A673 (cell line): ENCODE data around the gene PPM1E. TPM values are rescaled to one million over a fixed set of nuclear protein-coding genes. Genes with fewer than 3 reads are reported as not detected.

ENCODE experiments used
- BruUV-seq: library from RNA; stranded (reverse); fragments of 400-500 nt; replicated peaks from 2 replicates; lab custom pipeline; 2021; lab: Mats Ljungman, UMichigan
- CTCF ChIA-PET: fragments of 300-600 bp; sonication (Branson Sonifier 250); formaldehyde crosslinking; loops from one replicate; lab custom pipeline; 2022; ENCODE audit warnings: antibody characterized with exemption; lab: Charles Lee
- POLR2A ChIA-PET: fragments of 300-600 bp; sonication (Branson Sonifier 250); formaldehyde crosslinking; loops from one replicate; lab custom pipeline; 2022; ENCODE audit warnings: antibody characterized with exemption; ENCODE audit not compliant: low non-redundant PET; lab: Charles Lee
- DNase-seq: peaks from one replicate; pipeline ENCODE4 v3.0.0-alpha.2; 2015; ENCODE audit warnings: low spot score
- H3K27ac ChIP-seq: fragments of 200-600 bp; sonication (generic); 2 replicates; pipeline ENCODE4 v1.5.1; 2016; ENCODE audit warnings: mixed run types, low read depth, mild to moderate bottlenecking, mixed read lengths, antibody characterized with exemption, low read length; ENCODE audit not compliant: poor library complexity, severe bottlenecking
- H3K27me3 ChIP-seq: fragments of 200-600 bp; sonication (generic); replicated peaks from 2 replicates; pipeline ENCODE4 v1.6.1; 2017; ENCODE audit warnings: mixed run types, low read depth, mild to moderate bottlenecking, mixed read lengths, antibody characterized with exemption, low read length; ENCODE audit not compliant: insufficient read depth, poor library complexity
- H3K36me3 ChIP-seq: fragments of 200-600 bp; sonication (generic); 2 replicates; pipeline ENCODE4 v1.6.1; 2016; ENCODE audit warnings: mixed run types, mild to moderate bottlenecking, mixed read lengths, antibody characterized with exemption, low read length; ENCODE audit not compliant: insufficient read depth, poor library complexity, severe bottlenecking
- H3K4me1 ChIP-seq: fragments of 200-600 bp; sonication (generic); 2 replicates; pipeline ENCODE4 v1.6.1; 2017; ENCODE audit warnings: mixed run types, mild to moderate bottlenecking, mixed read lengths, antibody characterized with exemption, low read length; ENCODE audit not compliant: insufficient read depth, poor library complexity, severe bottlenecking
- H3K4me3 ChIP-seq: fragments of 200-600 bp; sonication (generic); 2 replicates; pipeline ENCODE4 v1.5.1; 2016; ENCODE audit warnings: low read depth, mixed run types, mild to moderate bottlenecking, mixed read lengths, low read length; ENCODE audit not compliant: poor library complexity, severe bottlenecking
- H3K9me3 ChIP-seq: fragments of 200-600 bp; sonication (generic); 2 replicates; pipeline ENCODE4 v1.6.1; 2016; ENCODE audit warnings: mixed run types, low read depth, mild to moderate bottlenecking, mixed read lengths, antibody characterized with exemption, low read length; ENCODE audit not compliant: poor library complexity, severe bottlenecking
- EZH2 ChIP-seq: fragments of 200-600 bp; sonication (generic); IDR thresholded peaks from 2 replicates; pipeline ENCODE4 v1.6.1; 2017; ENCODE audit warnings: borderline replicate concordance, low read depth, mild to moderate bottlenecking, mixed read lengths, antibody characterized with exemption, low read length; ENCODE audit not compliant: poor library complexity, severe bottlenecking
- intact Hi-C: fragments of 100-400 bp; cut with micrococcal nuclease; formaldehyde crosslinking; loops from one replicate; pipeline ENCODE4 v1.10.0; 2022; ENCODE audit not compliant: unreplicated experiment
- total RNA-seq: library from RNA; stranded (reverse); gene quantifications from 2 replicates; pipeline ENCODE4 v1.2.3, GENCODE V29; 2021
- TF ChIP-seq, protein P1 (sequence below): fragments of 300-800, 200-600 bp; sonication (generic); conservative IDR thresholded peaks from 2 replicates; pipeline ENCODE4 v1.5.1; 2017; ENCODE audit warnings: low read depth, mild to moderate bottlenecking, antibody characterized with exemption, low read length, moderate library complexity, mixed read lengths

PPM1E gene
- total RNA-seq, 1 experiment from 2014 or later, result 6.0 TPM

DNA sequence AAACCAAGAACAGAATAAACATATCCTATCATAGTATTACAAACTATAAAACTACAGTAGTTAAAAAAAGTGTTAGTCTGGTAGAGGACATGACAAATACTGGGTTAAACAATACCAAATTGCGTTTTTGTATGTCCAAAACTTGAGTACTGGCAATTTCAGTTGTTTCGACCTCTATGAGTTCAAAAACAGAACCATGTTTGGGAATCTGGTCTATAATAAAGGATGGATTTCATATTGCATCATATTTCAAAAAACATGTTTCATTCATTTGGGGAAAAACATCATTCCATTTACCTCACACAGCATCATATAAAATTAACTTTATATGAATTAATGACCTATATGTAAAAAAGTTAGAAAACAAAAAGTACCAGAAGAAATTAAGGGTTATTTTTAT, 269.3 kb downstream of the PPM1E start:
- no peak for DNase-seq
- H3K36me3 ChIP-seq, result peaks cover 9% of the 10 kb centered on the region
- no peaks in the 10 kb centered on the region for H3K27me3 ChIP-seq
- H3K27ac ChIP-seq, result no peak overlapping the region
- no TSS peak for BruUV-seq
- H3K4me1 ChIP-seq, result no peaks in the 10 kb centered on the region
- no peaks in the 10 kb centered on the region for H3K9me3 ChIP-seq
- intact Hi-C loops, result no loop called here
- TF ChIP-seq EZH2, result no peak
- TF ChIP-seq, protein P1, sequence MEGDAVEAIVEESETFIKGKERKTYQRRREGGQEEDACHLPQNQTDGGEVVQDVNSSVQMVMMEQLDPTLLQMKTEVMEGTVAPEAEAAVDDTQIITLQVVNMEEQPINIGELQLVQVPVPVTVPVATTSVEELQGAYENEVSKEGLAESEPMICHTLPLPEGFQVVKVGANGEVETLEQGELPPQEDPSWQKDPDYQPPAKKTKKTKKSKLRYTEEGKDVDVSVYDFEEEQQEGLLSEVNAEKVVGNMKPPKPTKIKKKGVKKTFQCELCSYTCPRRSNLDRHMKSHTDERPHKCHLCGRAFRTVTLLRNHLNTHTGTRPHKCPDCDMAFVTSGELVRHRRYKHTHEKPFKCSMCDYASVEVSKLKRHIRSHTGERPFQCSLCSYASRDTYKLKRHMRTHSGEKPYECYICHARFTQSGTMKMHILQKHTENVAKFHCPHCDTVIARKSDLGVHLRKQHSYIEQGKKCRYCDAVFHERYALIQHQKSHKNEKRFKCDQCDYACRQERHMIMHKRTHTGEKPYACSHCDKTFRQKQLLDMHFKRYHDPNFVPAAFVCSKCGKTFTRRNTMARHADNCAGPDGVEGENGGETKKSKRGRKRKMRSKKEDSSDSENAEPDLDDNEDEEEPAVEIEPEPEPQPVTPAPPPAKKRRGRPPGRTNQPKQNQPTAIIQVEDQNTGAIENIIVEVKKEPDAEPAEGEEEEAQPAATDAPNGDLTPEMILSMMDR, result no peak
- ChIA-PET CTCF (no interaction called here), POLR2A (no interaction called here)
- no peak overlapping the region for H3K4me3 ChIP-seq

DNA sequence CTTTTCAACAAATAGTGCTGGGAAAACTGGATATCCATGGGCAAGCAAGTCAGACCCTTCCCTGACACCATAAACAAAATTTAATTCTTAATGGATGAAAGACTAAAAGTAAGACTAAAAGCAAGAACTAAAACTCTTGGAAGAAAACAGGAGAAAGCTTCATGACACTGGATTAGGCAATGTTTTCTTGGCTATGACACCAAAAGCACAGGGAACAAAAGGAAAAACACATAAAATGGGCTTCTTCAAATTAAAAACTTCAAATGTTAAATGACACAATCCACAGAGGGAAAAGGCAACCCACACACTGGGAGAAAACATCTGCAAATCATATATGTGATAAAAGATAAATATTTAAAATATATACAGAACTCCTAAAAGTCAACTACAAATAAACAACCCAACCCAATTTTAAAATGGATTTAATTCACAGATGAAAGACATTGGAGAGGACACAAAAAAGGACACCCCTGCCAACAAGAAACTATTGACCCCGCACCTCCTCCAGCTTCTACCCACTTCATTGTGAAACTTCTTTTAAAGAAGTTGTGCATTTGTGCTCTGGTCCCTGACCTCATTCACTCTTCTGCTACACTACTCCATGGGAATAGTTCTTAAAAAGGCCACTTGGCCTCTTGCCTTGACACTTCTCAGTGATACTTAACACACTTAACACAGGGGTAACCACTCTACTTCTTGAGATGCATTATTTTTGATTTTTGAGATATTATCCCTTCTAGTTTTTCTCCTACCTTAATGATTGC, 270.7 kb downstream of the PPM1E start:
- ChIA-PET POLR2A (no interaction called here), CTCF (no interaction called here)
- intact Hi-C loops, result no loop called here
- Histone ChIP-seq H3K9me3 (no peaks in the 10 kb centered on the region), H3K36me3 (peaks cover 7% of the 10 kb centered on the region), H3K4me1 (no peaks in the 10 kb centered on the region), H3K4me3 (no peak overlapping the region), H3K27me3 (no peaks in the 10 kb centered on the region), H3K27ac (no peak overlapping the region)
- DNase-seq, result no peak
- no TSS peak for BruUV-seq
- TF ChIP-seq EZH2, result no peak
- TF ChIP-seq, protein P1, result no peak

DNA sequence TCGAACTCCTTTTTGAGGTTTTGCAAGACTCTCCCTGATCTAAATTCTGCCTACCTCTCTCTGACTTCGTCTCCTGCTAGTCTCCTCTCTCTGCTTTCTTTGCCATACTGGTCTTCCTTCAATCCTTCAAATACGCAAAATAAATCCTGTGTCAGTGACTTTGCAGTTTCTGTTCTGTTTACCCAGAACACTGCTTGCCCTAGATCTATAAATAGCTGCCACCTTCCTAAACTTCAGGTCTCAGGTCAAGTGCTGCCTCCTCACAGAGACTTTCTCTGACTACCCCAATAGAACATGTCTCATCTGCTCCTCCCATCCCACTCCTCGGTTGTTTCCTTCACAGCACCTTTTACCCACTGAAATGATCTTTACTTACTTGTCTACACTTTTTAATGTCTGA, 272.1 kb downstream of the PPM1E start:
- no TSS peak for BruUV-seq
- no peak overlapping the region for H3K4me3 ChIP-seq
- peaks cover 10% of the 10 kb centered on the region for H3K36me3 ChIP-seq
- CTCF ChIA-PET, result no interaction called here
- DNase-seq, result no peak
- no peaks in the 10 kb centered on the region for H3K27me3 ChIP-seq
- H3K4me1 ChIP-seq, result no peaks in the 10 kb centered on the region
- TF ChIP-seq, protein P1, result no peak
- no peak for TF ChIP-seq EZH2
- H3K9me3 ChIP-seq, result no peaks in the 10 kb centered on the region
- POLR2A ChIA-PET, result no interaction called here
- intact Hi-C loops, result no loop called here
- no peak overlapping the region for H3K27ac ChIP-seq
